HG02973 (cell line): ENCODE data around the gene CADM1.

Experiments used
- ATAC-seq: cut with Tn5 transposase; IDR thresholded peaks from one replicate; pipeline ENCODE4 v1.9.1; 2021; ENCODE audit warnings: moderate library complexity; ENCODE audit not compliant: unreplicated experiment

The CADM1 gene

DNA sequence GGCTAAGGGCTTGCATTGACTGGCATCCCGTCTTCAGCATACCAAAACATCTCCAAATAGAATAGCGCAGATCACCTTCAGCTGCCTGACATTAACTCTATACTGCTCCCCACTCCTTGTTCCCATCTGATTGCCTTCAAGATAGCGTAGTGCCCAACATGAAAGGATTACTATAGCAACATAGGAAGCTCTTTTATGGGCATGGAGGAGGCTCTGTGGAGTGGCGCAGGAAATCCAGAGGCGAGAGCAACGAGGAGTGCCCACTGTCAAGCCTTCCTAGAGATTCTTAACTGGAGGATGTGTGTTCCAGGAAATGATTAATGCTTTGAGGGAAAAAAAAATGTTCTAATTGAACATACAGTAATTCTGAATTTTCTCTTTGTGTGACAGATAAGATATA is 213.3 kb downstream of the CADM1 start:
- ATAC-seq: no peak

DNA sequence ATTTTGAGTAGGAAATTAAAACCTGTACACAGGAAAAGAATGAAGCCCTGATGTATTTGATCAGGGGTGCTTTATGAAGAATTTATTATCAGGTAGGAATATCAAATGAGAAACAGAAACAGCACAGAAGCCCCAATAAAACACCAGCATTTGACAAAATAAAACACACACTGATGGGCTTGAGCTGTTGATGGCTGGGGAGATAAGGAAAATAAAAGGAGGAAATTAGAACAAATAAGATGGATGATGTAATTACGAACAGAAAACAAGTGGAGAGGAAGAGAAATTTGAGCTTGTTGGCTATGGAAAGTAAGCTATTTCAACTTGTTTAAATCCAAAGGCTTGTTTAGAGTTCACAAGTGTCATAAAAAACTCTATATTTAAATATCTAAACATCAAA is 213.7 kb downstream of the CADM1 start:
- ATAC-seq: no peak

DNA sequence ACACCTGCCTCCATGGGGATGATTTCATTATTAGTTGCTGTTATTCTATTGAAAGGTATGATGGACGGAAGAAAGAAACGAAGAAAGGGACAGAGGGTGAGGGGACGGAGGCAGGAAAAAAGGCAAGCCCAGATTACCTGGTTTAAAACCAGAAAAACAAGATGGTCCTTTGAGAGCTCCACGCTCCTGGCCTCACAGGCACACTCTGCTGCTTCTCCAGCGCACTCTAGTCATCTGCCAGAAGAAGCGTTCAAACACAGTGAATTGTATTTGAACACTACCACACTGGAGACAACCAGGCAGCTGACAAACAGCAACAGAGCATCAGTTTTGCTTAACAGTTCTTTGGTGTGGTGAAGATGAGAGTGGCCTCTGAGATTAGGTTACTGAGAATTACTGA is 216.9 kb downstream of the CADM1 start:
- ATAC-seq: no peak

DNA sequence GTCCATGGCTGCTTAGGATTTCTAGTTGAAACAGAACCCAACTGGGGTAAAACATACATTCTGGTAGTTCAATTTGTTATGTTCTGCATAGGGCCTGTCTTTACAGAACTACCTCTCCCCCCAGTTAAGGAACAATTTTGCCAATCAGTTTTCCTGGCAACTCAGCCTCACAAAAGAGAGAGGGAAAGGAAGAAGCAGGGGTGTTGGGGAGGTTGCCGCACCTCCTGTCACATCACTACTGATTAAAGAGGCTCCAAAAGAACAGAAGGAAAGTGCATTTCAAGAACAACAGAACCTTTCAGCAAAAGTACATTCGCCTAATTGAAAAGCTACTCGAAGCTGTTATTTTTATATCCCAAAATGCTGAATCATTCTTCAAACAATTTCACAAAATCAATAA is 217.6 kb downstream of the CADM1 start:
- ATAC-seq: no peak

DNA sequence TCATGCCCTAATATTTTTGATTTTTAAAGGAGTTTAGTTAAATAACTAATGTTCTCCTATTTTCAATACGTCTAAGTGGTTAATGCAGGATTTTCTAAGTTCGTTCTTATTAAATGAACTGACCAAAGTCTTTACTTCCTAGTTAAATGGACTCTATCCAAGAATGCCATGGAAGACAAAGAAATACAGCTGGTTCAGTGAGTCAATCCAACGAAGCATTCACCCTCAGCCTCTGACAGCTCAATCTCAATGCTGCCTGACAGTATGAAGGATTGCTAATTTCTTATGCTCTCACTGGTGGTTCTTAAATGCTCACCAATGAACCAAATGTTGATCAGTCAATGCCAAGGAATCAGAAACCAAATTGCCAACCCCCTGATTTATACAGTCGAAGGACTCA is 219.4 kb downstream of the CADM1 start:
- ATAC-seq: no peak

DNA sequence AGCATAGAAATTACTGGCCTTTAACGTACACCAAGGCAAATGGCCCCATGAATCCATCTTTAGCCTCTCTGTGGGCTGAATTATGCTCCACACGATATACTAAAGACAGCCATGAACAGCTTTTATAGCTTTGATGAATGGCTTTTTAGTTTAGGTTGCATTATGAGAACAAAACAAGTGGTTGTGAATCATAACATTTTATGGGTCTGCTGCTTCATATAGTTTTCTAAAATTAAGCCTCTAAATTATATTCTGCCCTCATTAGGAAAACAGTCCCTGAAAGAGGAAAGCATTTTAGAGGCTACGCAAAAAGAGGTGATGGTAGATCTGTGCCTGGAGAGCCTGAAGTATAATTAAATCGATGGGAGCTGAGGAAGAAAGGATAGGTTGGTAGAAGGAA is 221.3 kb downstream of the CADM1 start:
- no peak for ATAC-seq

DNA sequence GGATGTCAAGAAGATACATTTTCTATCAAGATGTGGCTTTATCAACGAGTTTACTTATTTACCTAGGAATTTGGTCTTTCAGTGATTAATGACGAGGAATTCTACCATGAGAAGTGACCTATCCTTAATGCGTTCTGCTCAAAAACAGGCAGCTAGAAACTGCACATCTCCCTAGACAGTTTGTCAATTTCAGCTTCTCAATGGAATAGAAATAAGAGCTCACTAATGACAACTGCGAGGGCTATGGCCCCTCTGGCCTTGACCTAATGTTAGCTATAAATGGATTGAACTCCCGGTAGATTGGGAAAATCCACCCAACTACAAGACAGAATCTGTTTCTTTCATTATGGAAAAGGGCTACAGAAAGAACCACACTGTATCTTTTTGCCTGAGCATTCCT is 223.4 kb downstream of the CADM1 start:
- ATAC-seq: no peak

DNA sequence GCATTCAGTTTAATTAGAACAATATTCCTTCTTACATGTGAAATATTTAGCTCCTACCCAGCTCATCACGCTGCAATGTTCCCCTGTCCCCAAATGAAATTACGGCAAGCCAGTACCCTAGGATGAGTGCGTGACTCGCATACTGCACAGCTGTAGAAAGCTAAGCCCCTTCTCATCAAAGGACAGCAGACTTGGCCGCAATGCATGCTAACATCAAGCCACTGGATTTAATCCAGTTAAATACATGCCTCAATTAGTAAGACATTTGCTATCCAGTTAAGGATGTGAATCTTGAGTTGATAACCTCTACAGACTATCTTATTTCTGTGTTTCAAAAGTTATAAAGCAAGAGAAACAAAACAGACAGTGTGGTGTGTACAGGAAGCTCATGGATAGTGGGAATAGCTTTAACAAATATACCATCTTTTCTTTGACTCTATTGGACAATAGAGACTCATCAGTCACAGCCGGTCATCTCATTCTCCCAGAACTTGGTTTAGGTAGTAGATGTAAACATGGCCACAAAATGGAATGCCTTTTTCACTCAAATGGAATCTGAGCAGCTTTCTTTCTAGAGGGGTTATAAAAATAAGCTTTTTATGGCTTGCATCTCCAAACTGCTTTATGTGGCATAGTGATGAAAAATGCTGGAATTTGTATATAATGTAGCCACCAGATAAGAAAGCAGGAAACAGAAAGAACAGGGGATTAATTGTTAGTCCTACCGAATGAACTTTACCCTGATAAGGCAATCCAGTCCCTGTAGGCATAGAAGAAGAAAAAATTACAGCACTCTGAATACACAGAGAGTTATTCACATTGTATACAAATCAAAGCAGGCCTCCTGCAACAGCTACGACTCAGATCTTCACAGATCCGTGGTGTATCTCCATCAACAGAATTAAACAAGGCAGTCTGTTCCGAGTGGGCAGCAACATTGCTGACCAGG is 224.1 kb downstream of the CADM1 start:
- ATAC-seq: no peak

DNA sequence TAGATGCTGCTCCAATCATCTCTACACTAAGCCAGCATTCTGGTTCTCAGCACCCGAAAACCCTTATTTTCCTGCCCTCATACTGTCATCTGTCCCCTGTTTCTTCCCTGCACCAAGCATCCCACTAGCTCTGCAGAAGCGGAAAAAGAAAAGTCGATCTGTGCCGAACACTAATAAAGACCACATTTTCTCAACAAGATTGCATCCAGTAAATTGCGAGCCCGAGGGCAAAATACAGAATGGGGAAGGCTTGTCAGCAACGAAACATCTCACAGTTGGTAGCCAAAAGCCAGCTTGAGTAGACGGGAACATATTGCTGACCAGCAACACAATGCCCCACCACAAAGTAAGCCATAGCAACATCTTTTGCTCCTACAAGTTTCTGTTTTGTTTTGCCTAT is 227.4 kb downstream of the CADM1 start:
- no peak for ATAC-seq

DNA sequence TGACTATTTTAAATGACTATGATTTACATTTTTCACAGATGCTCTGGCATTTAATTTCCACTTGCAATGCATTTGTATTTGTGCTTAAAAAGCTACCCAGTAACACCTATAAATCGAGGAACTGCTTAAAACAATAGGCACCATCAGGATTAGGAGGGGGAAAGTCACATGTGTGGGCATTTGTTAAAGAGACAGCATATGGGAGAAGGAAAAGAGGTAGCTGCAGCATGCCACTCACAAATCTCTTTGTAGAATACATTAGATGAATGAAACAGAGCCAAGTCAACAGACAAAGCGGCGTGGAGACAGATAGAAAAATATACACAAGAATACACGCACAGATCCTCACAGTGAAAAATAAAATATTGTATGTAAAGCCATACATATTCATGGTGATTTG is 228.0 kb downstream of the CADM1 start:
- ATAC-seq: no peak

DNA sequence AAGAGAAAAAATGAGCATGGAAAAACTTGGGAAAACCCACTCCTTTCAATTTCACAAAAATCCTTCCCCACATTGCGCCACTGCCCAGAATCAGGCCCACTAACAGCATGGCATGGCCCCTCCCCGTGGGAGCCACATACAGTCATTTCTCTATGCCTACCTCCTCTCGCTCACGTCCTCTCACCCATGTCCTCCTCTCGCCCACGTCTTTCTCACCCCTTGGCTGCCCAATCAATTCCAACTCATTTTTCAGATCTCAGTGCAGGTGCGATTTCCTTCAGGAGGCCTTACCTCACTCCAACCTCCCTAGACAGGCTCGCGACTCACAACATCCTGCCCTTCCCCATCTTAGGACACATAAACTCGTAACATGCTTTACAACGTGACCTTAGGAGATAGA is 229.2 kb downstream of the CADM1 start:
- no peak for ATAC-seq

DNA sequence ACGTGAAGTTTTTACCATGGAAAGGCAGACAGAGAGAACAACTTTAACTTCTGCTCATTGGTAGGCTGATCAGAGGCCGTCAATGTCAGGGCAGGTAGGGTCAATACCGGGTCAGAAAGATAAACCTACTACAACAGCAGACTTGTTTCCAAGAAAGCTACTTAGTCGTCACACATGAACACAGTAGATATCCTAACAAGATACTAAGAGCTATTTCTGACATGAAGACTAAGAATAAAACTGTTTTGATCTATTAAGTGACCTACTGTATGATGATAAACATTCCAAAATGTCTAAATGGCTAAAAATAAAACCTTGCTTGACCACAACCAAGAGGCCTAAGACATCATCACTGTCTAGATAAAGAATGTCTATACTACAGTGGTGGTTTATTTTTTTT is 231.3 kb downstream of the CADM1 start:
- no peak for ATAC-seq

DNA sequence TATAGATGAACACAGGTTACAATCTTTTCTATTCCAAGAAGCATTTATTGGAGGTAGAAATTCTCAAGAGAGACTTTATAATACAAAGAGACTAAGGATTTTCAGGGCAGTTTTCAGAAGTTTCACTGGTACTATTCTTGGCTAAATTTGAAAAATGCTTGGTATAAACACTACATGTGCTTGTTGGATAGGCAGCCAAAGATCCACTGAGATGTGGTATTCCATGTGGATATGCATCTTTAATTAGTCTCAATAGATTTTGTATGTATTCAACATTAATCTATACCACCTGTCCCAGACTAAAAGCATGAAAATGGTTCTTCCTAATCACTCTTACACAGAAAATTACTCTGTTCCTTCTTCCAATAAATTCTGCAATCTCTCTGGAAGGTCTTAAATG is 232.6 kb downstream of the CADM1 start:
- no peak for ATAC-seq

DNA sequence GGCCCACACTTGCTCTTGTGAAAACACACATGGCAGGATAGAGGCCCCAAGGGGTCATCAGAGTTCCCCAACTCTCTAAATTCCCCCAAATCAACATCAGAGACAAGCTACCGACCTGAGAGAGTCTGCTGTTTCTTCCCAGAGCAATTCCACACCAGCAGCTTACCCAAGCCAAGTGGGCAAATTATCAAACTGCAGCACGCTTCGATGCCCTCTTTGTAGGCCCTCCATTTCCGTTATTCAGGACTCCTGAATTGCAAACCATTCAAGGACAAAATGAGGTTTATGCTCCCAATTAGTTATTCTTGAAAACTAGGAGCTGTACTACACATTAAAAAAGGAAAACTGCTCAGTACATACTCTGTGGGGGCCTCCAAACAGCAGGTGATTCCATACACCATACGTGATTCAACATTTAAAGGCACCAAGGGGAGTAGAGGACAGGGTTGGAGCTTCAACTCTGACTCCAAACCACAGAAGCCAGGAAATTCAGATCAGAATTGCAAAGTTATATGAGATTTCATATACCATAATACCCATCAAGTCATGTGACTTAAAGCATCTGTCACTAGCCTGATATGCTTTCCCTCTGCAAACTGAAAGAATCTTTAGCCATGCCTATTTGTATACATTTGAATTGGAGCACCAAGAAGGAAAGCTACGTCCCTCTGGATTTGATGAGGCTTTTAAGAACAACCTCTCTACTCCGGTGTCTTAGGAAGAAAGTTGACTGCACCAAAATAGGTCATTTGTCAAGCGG is 234.8 kb downstream of the CADM1 start:
- no peak for ATAC-seq

DNA sequence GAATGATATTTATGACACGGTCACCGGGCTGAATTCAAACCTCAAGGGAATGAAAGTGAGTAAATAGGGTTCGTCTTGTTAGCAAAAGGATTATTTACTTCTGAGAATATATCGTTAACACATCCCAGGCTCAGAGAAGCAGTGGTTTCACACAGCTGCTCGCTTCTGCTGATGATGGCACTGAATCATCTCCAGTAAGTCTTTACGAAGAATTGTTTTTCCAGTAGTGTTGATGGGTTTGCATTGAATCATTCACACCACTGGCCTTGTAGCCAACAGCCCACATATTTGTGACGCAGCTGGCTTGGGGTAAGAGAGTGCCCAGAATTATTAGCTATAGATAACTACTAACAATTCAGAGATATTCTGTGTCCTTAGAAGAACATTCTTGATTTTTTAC is 236.3 kb downstream of the CADM1 start:
- no peak for ATAC-seq

DNA sequence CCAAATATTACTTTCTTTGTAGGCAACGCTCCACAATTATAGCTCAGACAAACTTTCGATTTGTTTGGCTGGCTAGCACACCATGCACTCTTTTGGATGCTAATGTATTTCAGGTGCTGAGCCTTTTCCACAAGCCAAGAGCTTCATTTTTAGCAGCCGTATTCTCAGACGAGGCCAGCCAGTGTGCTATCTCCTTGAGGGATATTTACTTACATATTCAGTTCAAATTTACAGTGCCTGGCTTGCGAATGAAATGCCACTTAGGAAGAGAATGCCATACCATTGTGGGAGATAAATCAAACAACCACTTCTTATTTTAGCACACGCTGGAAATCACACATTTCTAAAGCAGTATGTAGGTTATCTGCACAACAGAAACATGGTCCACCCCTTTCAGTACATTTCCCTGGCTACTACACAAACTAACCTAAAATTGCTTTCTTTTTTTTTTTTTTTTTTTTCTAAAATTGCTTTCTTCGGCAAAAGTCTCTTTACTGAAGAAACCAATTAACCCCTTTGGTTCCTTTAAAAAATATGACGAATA is 236.9 kb downstream of the CADM1 start:
- ATAC-seq: no peak

DNA sequence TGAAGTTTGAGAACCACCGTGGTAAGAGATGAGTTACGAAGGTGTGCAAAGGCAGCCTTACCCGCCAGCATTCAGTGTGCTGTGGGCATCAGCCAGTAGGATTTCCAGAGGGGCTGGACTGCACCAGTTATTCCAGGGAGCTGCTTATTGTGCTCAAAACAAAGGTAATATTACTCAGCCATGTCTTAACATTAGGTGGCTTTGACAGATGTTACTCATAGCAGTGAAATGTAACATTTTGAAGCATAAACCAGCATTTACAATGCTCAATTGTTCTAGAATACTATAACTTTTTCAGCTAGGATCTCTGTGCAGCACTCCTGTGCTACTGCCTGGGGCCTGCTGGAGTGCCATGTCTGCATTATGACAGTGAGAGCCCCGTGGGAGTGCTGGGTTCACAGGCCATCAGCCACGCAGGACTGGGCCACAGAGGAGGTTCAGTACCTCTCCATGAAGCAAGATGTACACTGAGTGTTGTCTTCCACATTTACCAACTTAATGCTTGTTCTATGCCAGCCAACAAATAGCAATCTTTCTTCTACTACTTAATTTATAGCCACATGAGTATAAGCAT is 238.1 kb downstream of the CADM1 start:
- no peak for ATAC-seq

DNA sequence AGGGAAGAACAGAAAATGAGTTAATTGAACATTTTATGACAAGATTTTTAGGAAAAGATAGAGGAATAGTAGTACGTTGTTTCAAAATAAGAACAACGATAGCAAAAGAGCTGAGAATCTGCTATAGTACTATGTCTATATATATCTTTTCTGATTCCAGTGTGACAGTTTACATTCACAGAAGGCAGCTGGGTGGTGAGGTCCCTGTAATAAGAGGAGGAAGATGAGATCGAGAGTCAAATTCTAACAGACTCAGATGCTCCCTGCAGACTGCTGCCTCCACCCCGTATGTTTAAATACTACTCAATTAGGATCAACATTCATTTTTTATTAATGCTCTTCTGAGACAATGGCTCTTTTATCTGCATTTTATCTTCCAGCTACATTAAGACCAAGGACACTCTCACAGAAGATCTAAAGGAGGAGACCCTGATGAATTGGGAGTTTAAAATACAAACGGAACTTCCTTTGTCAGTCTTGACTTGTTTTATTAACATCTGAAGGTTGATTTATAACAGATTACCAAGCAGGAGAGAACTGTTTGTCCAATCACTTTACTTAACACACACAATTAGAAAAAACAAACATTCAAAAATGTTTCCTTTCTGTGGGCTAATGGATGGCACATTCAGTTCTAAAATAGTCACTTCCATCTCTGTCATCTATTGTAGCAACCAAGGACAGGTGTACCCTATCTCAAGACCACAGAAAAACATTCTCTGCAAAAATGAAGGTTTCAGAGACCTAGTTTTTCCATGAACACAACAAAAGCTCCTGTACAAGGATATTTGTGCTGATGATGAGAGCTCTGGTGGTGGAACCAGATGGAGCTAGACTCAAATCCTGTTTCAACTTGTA is 240.2 kb downstream of the CADM1 start:
- ATAC-seq: no peak

DNA sequence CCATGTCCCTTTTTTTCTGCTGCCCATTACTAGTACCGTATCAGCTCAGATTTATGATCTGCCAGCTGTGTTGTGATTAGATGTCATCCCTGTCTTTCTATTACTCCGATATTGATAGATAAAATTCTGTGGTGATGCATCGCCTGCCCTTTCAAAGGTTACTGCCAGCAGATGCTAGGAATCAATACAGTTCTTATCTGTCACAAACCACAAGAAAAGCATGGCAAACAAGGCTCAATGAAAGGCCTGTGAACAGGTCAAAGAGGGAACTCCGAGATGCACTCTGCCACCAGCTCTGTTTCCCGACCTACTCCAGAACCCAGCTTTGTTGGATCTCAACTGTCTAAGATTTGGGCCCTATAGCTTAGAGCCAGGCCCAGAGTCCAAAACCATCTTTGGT is 246.0 kb downstream of the CADM1 start:
- ATAC-seq: no peak

DNA sequence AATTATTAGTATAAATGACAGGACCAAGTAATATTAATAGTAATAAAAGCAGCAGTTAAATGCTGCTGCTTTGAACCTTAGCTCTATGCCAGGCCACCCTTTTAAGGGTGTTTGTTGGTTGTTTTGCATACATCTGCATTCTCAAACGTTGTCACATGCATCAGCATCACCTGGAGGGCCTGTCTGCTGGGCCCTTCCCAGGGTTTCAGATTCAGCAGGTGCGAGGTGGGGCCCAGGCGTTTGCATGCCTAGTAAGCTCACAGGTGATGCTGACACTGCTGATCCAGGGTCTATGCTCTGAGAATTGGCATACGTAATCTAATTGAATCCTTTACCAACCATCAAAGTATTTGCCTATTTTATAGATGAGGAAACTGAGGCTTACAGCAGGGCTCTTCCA is 246.5 kb downstream of the CADM1 start:
- ATAC-seq: no peak

DNA sequence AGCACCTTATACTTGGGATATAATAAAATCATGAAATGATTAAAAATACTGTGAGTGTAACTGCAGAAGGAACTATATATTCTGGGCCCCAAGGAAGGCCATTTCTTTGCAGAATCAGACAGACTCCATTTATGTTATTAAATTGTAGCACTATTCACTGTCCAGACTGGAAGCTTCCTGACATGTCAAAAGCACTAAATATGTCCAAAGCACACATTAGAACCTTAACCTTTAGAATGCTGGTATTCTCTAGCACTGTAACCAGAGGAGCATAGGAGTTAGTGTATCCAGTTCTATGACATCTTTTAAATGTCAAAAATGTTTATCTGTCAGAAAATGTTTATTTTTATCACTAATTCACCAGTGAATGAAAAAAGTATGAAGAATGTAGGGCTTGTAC is 246.9 kb downstream of the CADM1 start:
- ATAC-seq: no peak
